ENCODE data around the gene PIGZ. TPM values are rescaled to one million over a fixed set of nuclear protein-coding genes. Genes with fewer than 3 reads are reported as not detected.

Gene PIGZ
- total and polyA plus RNA-seq, 12 donors: 0.39 to 4.0 (median 2.1) TPM

DNA sequence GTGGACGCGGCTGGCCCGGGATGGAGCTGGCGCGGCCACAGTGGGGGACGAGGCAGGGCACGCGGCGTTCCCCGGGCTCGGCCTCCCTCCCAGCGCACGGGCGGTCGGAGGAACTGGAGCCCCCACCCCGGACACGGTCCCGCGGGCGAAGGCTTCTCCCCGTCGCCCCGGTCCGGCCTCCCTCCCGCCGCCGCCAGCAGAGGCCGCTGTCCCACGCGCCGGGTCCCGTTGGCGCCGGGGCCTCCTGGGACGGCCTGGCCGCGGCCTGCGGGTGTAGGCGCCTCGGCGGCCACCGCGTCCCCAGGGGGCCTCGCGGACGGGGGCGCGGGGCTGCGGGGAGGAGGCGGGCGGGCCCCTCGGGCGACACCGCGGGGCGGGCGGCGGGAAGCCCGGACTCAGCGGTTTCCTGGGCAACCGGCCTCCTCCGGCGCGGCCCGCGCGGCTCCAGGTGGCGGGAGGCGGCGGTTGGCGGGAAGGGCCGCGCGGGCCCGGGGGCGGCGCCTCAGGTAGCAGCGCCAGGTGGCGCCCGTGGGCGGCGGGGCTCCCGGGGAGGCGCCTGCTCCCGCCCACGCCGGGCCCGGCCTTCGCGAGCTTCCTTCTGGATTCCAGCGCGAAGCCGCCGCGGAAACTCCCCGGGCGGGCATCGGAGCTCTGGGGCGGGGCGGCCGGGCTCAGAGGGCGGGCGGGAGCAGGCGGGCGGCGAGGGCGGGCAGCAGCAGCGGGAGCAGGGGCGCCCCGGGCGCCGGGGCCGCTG lies 34.2 kb upstream of the PIGZ start:
- Histone ChIP-seq H3K27me3 (no peaks in the 10 kb centered on the region), H3K27ac (peak overlapping the region in 3 of 5 donors; percentile 5 to 80 (median 80)), H3K4me3 (peak overlapping the region in 2 of 4 donors; percentile 21 to 80), H3K4me1 (replicated peaks in 1 of 2) (peaks cover 0 to 3% of the 10 kb centered on the region in 2 donors), H3K9me3 (replicated peaks in 1 of 3) (no peaks in the 10 kb centered on the region), H3K36me3 (replicated peaks in 1 of 2) (no peaks in the 10 kb centered on the region)
- TF ChIP-seq POLR2A (IDR thresholded peaks at IDR 0.05): peak in 1 of 2 donors; percentile 27
- TF ChIP-seq, protein P1, sequence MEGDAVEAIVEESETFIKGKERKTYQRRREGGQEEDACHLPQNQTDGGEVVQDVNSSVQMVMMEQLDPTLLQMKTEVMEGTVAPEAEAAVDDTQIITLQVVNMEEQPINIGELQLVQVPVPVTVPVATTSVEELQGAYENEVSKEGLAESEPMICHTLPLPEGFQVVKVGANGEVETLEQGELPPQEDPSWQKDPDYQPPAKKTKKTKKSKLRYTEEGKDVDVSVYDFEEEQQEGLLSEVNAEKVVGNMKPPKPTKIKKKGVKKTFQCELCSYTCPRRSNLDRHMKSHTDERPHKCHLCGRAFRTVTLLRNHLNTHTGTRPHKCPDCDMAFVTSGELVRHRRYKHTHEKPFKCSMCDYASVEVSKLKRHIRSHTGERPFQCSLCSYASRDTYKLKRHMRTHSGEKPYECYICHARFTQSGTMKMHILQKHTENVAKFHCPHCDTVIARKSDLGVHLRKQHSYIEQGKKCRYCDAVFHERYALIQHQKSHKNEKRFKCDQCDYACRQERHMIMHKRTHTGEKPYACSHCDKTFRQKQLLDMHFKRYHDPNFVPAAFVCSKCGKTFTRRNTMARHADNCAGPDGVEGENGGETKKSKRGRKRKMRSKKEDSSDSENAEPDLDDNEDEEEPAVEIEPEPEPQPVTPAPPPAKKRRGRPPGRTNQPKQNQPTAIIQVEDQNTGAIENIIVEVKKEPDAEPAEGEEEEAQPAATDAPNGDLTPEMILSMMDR (IDR thresholded peaks at IDR 0.05): peak; percentile 8 to 88 (median 62)
- peak; percentile 50 to 76 (median 72) for DNase-seq
- 0% methylated on average over 77 to 110 of the region's 113 CpGs; no CpG with 5 or more reads in 2 of the 4 donors for WGBS, 4 donors
- intact Hi-C loops (cut with DNase I): loop anchor here (10.0 kb wide), 1 partner anchor 182 kb away; no protein-coding TSS in a partner anchor

DNA sequence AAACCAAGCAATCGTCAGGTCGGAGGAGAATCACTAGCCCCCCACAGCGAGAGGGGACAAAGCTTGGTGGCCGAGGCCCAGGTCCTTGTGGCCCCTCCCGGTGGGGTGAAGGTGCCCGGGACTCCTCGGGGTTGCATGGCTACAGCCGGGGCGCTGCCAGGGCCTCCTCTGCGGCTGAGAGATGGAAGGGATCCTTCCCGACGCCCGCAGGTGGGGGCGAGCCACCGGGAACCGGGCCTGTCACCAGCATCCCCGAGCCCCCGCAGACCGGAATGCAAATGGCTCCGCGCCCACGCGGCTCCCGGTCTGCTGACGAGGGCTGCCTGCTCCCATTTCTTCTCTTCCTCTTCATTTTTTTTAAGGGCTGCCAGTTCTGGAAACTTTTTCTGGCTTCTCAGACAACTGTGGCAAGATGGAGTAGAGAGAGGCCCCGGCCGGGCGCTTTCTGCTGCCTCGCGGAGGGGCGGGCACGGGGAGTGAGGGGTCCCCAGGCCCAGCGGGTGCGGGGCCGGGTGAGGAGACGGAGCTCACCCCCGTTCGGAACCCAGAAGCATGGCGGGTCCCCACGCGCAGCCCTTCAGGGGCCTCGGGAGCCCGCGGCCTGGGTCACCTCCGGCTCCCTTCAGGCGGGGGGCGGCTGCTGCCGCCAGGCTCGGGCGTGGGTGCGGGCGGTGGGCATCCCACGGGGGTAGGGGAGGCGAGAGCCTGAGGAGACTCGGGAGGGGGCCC lies 33.5 kb upstream of the PIGZ start:
- Histone ChIP-seq H3K36me3 (replicated peaks in 1 of 2) (no peaks in the 10 kb centered on the region), H3K27ac (peak overlapping the region in 3 of 5 donors; percentile 5 to 80 (median 80)), H3K9me3 (replicated peaks in 1 of 3) (no peaks in the 10 kb centered on the region), H3K4me1 (replicated peaks in 1 of 2) (peaks cover 0 to 3% of the 10 kb centered on the region in 2 donors), H3K4me3 (peak overlapping the region in 2 of 4 donors; percentile 21 to 80), H3K27me3 (no peaks in the 10 kb centered on the region)
- WGBS, 4 donors: 28 to 47% (median 36%) methylated on average over 23 to 55 of the region's 55 CpGs
- intact Hi-C loops (cut with DNase I): loop anchor here (10.0 kb wide), 1 partner anchor 183 kb away; no protein-coding TSS in a partner anchor
- DNase-seq: peak in 2 of 7 donors; percentile 12 to 29
- TF ChIP-seq, protein P1 (IDR thresholded peaks at IDR 0.05): no peak
- no peak for TF ChIP-seq POLR2A (IDR thresholded peaks at IDR 0.05)

DNA sequence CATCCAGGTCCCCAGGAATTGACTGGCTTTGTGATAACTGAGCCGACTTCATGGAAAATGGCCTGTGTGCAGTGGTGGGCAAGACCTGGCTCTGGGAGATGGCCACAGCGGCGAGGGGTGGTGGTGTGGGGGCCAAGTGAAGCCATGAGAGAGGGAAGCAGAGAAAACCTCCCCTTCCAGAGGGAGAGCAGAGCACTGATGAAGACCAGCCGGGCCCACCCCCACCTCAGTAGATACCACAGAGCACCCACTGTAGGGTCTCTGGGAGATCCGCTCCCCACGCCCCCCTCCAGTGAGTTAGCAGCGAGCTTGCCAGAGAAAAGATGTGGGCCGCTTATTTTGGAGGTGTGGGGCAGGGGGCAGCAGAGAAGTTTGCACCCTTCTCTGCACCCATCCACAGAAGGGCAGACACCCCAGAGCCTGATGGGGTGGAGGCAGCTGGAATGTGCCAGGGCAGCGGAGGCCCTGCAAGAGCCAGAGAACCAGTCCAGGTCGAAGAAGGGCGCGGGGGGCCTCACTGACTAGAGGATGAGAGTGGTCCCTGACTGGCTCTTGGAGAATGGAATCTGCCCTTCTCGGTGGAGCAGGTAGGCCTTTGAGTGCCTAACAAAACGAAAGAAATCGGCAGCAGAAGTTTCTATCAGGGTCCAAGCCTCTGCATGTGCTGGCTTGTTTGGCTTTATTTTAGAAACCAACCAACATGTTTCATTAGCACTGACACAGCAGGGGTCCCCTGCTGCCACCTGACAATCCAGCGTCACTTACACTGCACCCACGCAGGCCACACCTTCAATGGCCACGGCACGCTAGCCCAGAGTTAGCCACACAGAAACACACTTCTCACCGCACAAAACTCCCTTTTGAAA lies 32.7 kb upstream of the PIGZ start:
- WGBS, 4 donors: 91 to 98% (median 95%) methylated on average over 17 to 20 of the region's 20 CpGs
- intact Hi-C loops (cut with DNase I): loop anchor here (10.0 kb wide), 1 partner anchor 183 kb away; no protein-coding TSS in a partner anchor
- peaks cover 0 to 3% of the 10 kb centered on the region in 2 donors for H3K4me1 ChIP-seq (replicated peaks in 1 of 2)
- H3K36me3 ChIP-seq (replicated peaks in 1 of 2): no peaks in the 10 kb centered on the region
- no peak for TF ChIP-seq POLR2A (IDR thresholded peaks at IDR 0.05)
- TF ChIP-seq, protein P1 (IDR thresholded peaks at IDR 0.05): no peak
- H3K27me3 ChIP-seq: no peaks in the 10 kb centered on the region
- H3K27ac ChIP-seq: peak overlapping the region in 1 of 5 donors; percentile 80
- H3K4me3 ChIP-seq: no peak overlapping the region
- H3K9me3 ChIP-seq (replicated peaks in 1 of 3): no peaks in the 10 kb centered on the region
- no peak for DNase-seq
